Activated naive CD4-positive, alpha-beta T cell treated with anti-CD3 and anti-CD28 coated beads, Interleukin-2, amount 10 ng/mL, durations not matched to agents 7 days and 5 days (primary cell): ENCODE data around the gene SMC3.
"Not testable (repeated sequence)": the region's sequence is repeated elsewhere in the genome, so short reads cannot be mapped to it uniquely, and the experiment has no call there.

Experiments
- CTCF ChIA-PET: fragments of 350-600 bp; sonication (Branson Sonifier 250); formaldehyde crosslinking; loops from one replicate; lab custom pipeline; 2021; ENCODE audit warnings: antibody characterized with exemption; lab: Charles Lee
- DNase-seq: peaks from one replicate; pipeline ENCODE4 v3.0.0-alpha.2; 2020
- H3K27ac Mint-ChIP-seq: one replicate; pipeline ENCODE4 v1.8.0; 2021; ENCODE audit warnings: mild to moderate bottlenecking, moderate library complexity, mixed read lengths
- H3K27me3 Mint-ChIP-seq: one replicate; pipeline ENCODE4 v1.8.0; 2021; ENCODE audit warnings: mild to moderate bottlenecking, mixed read lengths
- H3K36me3 Mint-ChIP-seq: one replicate; pipeline ENCODE4 v1.8.0; 2021; ENCODE audit warnings: mixed read lengths
- H3K4me1 Mint-ChIP-seq: one replicate; pipeline ENCODE4 v1.8.0; 2021; ENCODE audit warnings: mixed read lengths
- H3K4me3 Mint-ChIP-seq: one replicate; pipeline ENCODE4 v1.8.0; 2021; ENCODE audit warnings: mild to moderate bottlenecking, moderate library complexity, mixed read lengths
- H3K9me3 Mint-ChIP-seq: one replicate; pipeline ENCODE4 v1.8.0; 2021; ENCODE audit warnings: mixed read lengths

Gene SMC3

DNA sequence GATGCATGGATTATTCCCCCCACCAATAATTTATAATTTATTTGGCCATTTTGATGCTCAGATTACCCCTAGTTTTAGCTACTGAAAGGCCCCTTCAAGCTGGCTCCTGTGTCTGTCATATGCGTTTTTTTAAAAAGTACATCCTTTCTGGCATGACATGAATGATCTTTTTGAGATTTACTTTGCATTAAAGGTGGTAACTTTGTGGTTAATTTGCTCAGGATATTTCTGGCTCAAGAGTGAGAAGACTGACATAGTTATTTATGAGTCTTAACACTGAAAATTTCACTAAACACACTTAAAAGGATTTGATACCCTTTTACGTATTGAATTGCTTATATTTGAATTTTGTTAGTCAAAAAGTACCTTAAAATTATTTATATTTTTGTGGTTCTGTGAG is 5.4 kb downstream of the SMC3 start:
- no peaks in the 10 kb centered on the region for H3K9me3 Mint-ChIP-seq
- no peaks in the 10 kb centered on the region for H3K27me3 Mint-ChIP-seq
- H3K4me1 Mint-ChIP-seq, result peaks cover 57% of the 10 kb centered on the region
- no peak for DNase-seq
- CTCF ChIA-PET, result no interaction called here
- H3K36me3 Mint-ChIP-seq, result peaks cover 51% of the 10 kb centered on the region
- H3K27ac Mint-ChIP-seq, result no peak overlapping the region
- no peak overlapping the region for H3K4me3 Mint-ChIP-seq

- no peak overlapping the region for H3K4me3 Mint-ChIP-seq
- no peak for DNase-seq
- no peak overlapping the region for H3K27ac Mint-ChIP-seq
- CTCF ChIA-PET, result interaction anchor here (1.5 kb wide), 1 partner anchor 268 kb away, joined by 4 read pairs; no protein-coding TSS in a partner anchor
- H3K4me1 Mint-ChIP-seq, result peaks cover 47% of the 10 kb centered on the region
- H3K9me3 Mint-ChIP-seq, result no peaks in the 10 kb centered on the region
- peaks cover 61% of the 10 kb centered on the region for H3K36me3 Mint-ChIP-seq
- H3K27me3 Mint-ChIP-seq, result no peaks in the 10 kb centered on the region
These were observed 6.9 kb downstream of the SMC3 start for GRCh38 chr10:110574420-110574819.

- no peaks in the 10 kb centered on the region for H3K9me3 Mint-ChIP-seq
- H3K27ac Mint-ChIP-seq, result no peak overlapping the region
- peaks cover 60% of the 10 kb centered on the region for H3K36me3 Mint-ChIP-seq
- no peak overlapping the region for H3K4me3 Mint-ChIP-seq
- no peak for DNase-seq
- CTCF ChIA-PET, result no interaction called here
- no peaks in the 10 kb centered on the region for H3K27me3 Mint-ChIP-seq
- peaks cover 31% of the 10 kb centered on the region for H3K4me1 Mint-ChIP-seq
These were observed 8.7 kb downstream of the SMC3 start for GRCh38 chr10:110576220-110576619.

DNA sequence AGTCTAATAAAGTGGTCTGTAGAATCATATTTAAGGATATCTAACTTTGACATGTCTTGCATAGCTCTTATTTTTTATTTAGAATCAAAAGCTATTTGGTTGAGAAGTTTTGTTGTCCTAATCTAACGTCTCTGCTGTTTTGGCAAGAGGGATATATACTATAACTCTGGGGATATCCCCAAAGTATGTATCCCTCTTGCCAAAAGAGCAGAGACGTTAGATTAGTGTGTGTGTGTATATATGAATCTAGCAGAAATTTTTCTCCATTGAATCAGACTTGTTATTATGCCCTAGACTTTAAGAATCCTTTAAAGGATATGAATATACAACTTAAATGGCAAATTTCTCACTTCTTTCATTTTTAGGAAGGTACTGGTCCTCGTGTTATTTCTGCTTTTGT is 9.6 kb downstream of the SMC3 start:
- CTCF ChIA-PET, result no interaction called here
- no peak overlapping the region for H3K27ac Mint-ChIP-seq
- H3K27me3 Mint-ChIP-seq, result no peaks in the 10 kb centered on the region
- DNase-seq, result no peak
- peaks cover 26% of the 10 kb centered on the region for H3K4me1 Mint-ChIP-seq
- no peak overlapping the region for H3K4me3 Mint-ChIP-seq
- peaks cover 66% of the 10 kb centered on the region for H3K36me3 Mint-ChIP-seq
- no peaks in the 10 kb centered on the region for H3K9me3 Mint-ChIP-seq

GRCh38 chr10:110584006-110584405 is 16.5 kb downstream of the SMC3 start:
- Mint-ChIP-seq H3K36me3 (peaks cover 61% of the 10 kb centered on the region), H3K4me3 (no peak overlapping the region), H3K27me3 (no peaks in the 10 kb centered on the region), H3K4me1 (no peaks in the 10 kb centered on the region), H3K9me3 (no peaks in the 10 kb centered on the region), H3K27ac (no peak overlapping the region)
- CTCF ChIA-PET, result interaction anchor here (0.9 kb wide), 2 partner anchors 14 to 16 kb away, joined by 3 to 4 read pairs; no protein-coding TSS in a partner anchor
- DNase-seq, result no peak

GRCh38 chr10:110591760-110592159 is 24.3 kb downstream of the SMC3 start:
- no peak for DNase-seq
- peaks cover 53% of the 10 kb centered on the region for H3K36me3 Mint-ChIP-seq
- no peaks in the 10 kb centered on the region for H3K9me3 Mint-ChIP-seq
- H3K4me1 Mint-ChIP-seq, result no peaks in the 10 kb centered on the region
- CTCF ChIA-PET, result interaction anchor here (1.0 to 1.6 kb wide), 2 partner anchors 19 to 25 kb away, joined by 3 to 5 read pairs; no protein-coding TSS in a partner anchor
- H3K27ac Mint-ChIP-seq, result no peak overlapping the region
- no peak overlapping the region for H3K4me3 Mint-ChIP-seq
- no peaks in the 10 kb centered on the region for H3K27me3 Mint-ChIP-seq

DNA sequence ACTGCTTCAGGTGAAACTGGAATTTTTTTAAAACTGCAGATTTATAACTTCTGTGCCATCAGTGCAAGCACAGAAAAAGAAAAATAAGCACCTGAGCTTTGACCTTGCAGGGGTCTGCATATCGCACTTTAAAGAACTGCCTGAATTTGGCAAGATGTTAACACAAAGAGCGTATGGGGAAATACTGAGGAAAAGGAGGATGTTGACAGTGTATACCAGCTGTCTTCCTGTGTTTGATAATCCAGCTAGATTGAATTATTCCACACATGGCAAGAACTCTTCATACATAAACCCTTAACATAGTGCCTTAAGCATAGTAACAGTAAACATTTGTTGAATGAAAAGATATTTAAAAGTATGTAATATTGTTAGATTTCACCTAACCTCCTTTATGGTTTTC is 30.0 kb downstream of the SMC3 start:
- H3K27ac Mint-ChIP-seq, result no peak overlapping the region
- H3K36me3 Mint-ChIP-seq, result peaks cover 48% of the 10 kb centered on the region

DNA sequence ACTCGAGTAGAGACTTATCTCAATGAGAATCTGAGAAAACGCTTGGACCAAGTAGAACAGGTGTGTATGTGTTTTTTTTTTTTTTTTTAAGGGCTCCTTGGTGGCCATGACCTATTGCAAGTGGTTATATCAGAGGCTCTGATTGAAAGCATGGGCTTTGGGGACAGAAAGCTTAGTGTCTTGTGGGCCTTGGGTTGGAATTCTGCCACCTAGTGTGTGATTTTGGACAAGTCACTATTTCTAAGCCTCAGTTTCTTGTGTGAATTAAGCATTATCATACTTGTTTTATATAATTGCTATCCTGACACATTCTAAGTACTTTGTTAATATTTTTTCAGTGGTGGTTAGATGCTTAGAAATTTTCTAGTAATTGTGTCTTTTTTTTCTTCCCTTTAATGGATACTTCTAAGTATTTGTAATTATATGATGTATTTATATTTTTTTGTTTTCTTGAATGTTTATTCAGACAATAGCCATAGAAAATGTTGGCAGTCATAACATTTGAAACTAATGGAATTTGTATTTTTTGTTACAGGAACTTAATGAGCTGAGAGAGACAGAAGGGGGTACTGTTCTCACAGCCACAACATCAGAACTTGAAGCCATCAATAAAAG is 33.1 kb downstream of the SMC3 start:
- DNase-seq, result peak; percentile 50
- H3K4me1 Mint-ChIP-seq, result no peaks in the 10 kb centered on the region
- no peaks in the 10 kb centered on the region for H3K27me3 Mint-ChIP-seq
- peaks cover 54% of the 10 kb centered on the region for H3K36me3 Mint-ChIP-seq
- H3K4me3 Mint-ChIP-seq, result no peak overlapping the region
- CTCF ChIA-PET, result interaction anchor here (0.9 to 2.7 kb wide), 12 partner anchors 8 to 302 kb away, joined by 3 to 22 read pairs (median 6); no protein-coding TSS in a partner anchor
- no peaks in the 10 kb centered on the region for H3K9me3 Mint-ChIP-seq
- no peak overlapping the region for H3K27ac Mint-ChIP-seq

More for the DNA sequence above, 30.0 kb downstream of the SMC3 start:
- CTCF ChIA-PET, result interaction anchor here (1.2 to 3.1 kb wide), 2 partner anchors 11 to 13 kb away, joined by 3 to 9 read pairs; no protein-coding TSS in a partner anchor
- Mint-ChIP-seq H3K27me3 (no peaks in the 10 kb centered on the region), H3K9me3 (no peaks in the 10 kb centered on the region), H3K4me1 (no peaks in the 10 kb centered on the region), H3K4me3 (no peak overlapping the region)
- no peak for DNase-seq

DNA sequence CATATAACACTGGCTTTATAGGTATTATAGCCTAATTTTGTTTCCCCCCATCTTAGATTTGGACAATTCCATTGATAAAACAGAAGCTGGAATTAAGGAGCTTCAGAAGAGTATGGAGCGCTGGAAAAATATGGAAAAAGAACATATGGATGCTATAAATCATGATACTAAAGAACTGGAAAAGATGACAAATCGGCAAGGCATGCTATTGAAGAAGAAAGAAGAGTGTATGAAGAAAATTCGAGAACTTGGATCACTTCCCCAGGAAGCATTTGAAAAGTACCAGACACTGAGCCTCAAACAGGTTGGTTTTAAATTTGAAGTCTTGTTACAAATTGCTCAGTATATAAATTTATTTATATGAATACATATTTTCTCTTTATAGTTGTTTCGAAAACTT is 34.1 kb downstream of the SMC3 start:
- no peaks in the 10 kb centered on the region for H3K9me3 Mint-ChIP-seq
- CTCF ChIA-PET, result interaction anchor here (1.4 to 1.9 kb wide), 2 partner anchors 10 to 294 kb away, joined by 3 to 6 read pairs; no protein-coding TSS in a partner anchor
- DNase-seq, result no peak
- H3K4me3 Mint-ChIP-seq, result no peak overlapping the region
- peaks cover 50% of the 10 kb centered on the region for H3K36me3 Mint-ChIP-seq
- H3K4me1 Mint-ChIP-seq, result no peaks in the 10 kb centered on the region
- H3K27ac Mint-ChIP-seq, result peak overlapping the region; percentile 16
- no peaks in the 10 kb centered on the region for H3K27me3 Mint-ChIP-seq

GRCh38 chr10:110608087-110608486 is 40.6 kb downstream of the SMC3 start:
- no peak for DNase-seq
- CTCF ChIA-PET, result interaction anchor here (1.0 to 3.1 kb wide), 6 partner anchors 8 to 297 kb away, joined by 3 to 13 read pairs (median 8); no protein-coding TSS in a partner anchor
- Mint-ChIP-seq H3K27me3 (no peaks in the 10 kb centered on the region), H3K9me3 (no peaks in the 10 kb centered on the region), H3K4me1 (peaks cover 17% of the 10 kb centered on the region), H3K4me3 (no peak overlapping the region), H3K27ac (no peak overlapping the region), H3K36me3 (peaks cover 20% of the 10 kb centered on the region)

DNA sequence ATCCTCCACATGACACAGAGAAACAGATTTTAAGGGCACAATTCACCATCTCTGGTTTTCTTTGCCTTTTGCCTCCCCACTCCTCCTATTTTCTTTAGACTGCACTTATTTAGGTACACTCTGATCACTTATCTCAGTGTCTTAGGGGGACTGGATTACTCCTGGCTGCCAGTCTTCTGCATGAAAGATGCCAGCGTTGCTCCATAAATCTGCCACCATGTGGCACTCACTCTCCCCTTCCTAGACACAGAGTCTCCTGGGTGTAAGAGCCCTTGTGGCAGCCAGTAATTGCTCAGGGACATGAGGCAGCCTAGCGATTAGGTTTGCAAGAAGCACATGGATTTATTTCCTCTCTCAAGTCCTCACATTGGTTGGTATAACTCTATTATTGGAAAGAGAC is 42.1 kb downstream of the SMC3 start:
- Mint-ChIP-seq H3K36me3 (peaks cover 12% of the 10 kb centered on the region), H3K27ac (no peak overlapping the region), H3K27me3 (no peaks in the 10 kb centered on the region), H3K4me3 (no peak overlapping the region), H3K9me3 (no peaks in the 10 kb centered on the region), H3K4me1 (peaks cover 17% of the 10 kb centered on the region)
- DNase-seq, result no peak
- CTCF ChIA-PET, result interaction anchor here (1.0 to 3.1 kb wide), 5 partner anchors 10 to 299 kb away, joined by 4 to 13 read pairs (median 7); no protein-coding TSS in a partner anchor

DNA sequence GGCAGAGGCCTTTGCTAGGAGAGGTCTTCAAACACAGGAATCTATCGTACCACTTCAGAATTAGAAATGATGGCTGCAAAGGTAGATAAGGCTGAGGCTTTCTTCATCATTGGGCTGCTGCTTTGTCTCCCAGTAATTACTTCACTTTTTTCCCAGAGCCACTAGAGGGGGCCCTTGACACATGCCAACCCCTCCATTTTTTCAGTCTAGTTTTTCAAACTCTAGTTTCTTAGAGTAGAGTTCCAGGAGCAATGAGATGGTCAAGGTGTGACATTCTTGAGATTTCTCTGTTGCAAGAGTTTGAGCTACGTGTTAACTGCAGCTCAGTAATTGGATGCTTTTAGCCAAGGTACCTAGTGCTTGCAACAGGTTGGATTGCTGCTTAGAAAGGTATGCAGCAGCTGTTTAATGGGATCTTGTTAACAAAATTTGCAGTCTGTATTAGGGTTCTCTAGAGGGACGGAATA is 42.8 kb downstream of the SMC3 start:
- H3K27ac Mint-ChIP-seq, result no peak overlapping the region
- peaks cover 1% of the 10 kb centered on the region for H3K27me3 Mint-ChIP-seq
- H3K36me3 Mint-ChIP-seq, result peaks cover 5% of the 10 kb centered on the region
- peaks cover 18% of the 10 kb centered on the region for H3K4me1 Mint-ChIP-seq
- DNase-seq, result peak; percentile 68
- H3K4me3 Mint-ChIP-seq, result no peak overlapping the region
- no peaks in the 10 kb centered on the region for H3K9me3 Mint-ChIP-seq
- CTCF ChIA-PET, result interaction anchor here (0.8 to 4.9 kb wide), 20 partner anchors 12 to 989 kb away, joined by 3 to 32 read pairs (median 4); partner anchors contain the start of gene SMNDC1

- not testable (repeated sequence) for H3K36me3 Mint-ChIP-seq, H3K4me3 Mint-ChIP-seq, H3K27ac Mint-ChIP-seq, DNase-seq, H3K9me3 Mint-ChIP-seq, H3K27me3 Mint-ChIP-seq
- CTCF ChIA-PET, result interaction anchor here (0.8 to 4.9 kb wide), 22 partner anchors 9 to 989 kb away, joined by 3 to 32 read pairs (median 4); partner anchors contain the start of gene SMNDC1
- H3K4me1 Mint-ChIP-seq, result peaks cover 22% of the 10 kb centered on the region
These were observed 43.3 kb downstream of the SMC3 start for GRCh38 chr10:110610781-110611180.

- DNase-seq, result no peak
- peaks cover 3% of the 10 kb centered on the region for H3K27me3 Mint-ChIP-seq
These were observed 44.6 kb downstream of the SMC3 start for GRCh38 chr10:110612087-110612486.

More at GRCh38 chr10:110612087-110612486, 44.6 kb downstream of the SMC3 start:
- H3K9me3 Mint-ChIP-seq, result no peaks in the 10 kb centered on the region
- peaks cover 24% of the 10 kb centered on the region for H3K4me1 Mint-ChIP-seq
- no peak overlapping the region for H3K27ac Mint-ChIP-seq
- H3K4me3 Mint-ChIP-seq, result no peak overlapping the region
- CTCF ChIA-PET, result interaction anchor here (0.6 to 4.9 kb wide), 11 partner anchors 10 to 333 kb away, joined by 3 to 32 read pairs (median 3); no protein-coding TSS in a partner anchor
- peaks cover 3% of the 10 kb centered on the region for H3K36me3 Mint-ChIP-seq
